Measurements from ENCODE around the gene CYBA. TPM values are rescaled to one million over a fixed set of nuclear protein-coding genes. Genes with fewer than 3 reads are reported as not detected.

The CYBA gene
- total and polyA plus RNA-seq, 2 of the 13 experiments (the other 11 are each of a cell fraction or from before 2014, with no cell fraction given): 196 to 250 TPM

- TF ChIP-seq HMGXB4 (CRISPR knock-in tag; IDR thresholded peaks at IDR 0.05; ENCODE audit: borderline replicate concordance in 1 of 2, low read depth in 1 of 2) (no peak), MTF2 (CRISPR knock-in tag; IDR thresholded peaks at IDR 0.05; ENCODE audit: borderline replicate concordance) (no peak), ZBTB39 (CRISPR knock-in tag; IDR thresholded peaks at IDR 0.05) (no peak), ZNF337 (CRISPR knock-in tag; IDR thresholded peaks at IDR 0.05; ENCODE audit: borderline replicate concordance, low read depth) (no peak), ATRX (CRISPR knock-in tag; IDR thresholded peaks at IDR 0.05; ENCODE audit: borderline replicate concordance) (no peak), NFKB2 (CRISPR knock-in tag; IDR thresholded peaks at IDR 0.05; ENCODE audit: borderline replicate concordance) (peak; percentile 59; the same call in 1 of the 2 replicates), PHF20 (CRISPR knock-in tag; IDR thresholded peaks at IDR 0.05) (no peak), ZNF543 (CRISPR knock-in tag; IDR thresholded peaks at IDR 0.05) (no peak), CBFB (CRISPR knock-in tag; IDR thresholded peaks at IDR 0.05) (peak; percentile 72), ZKSCAN8 (CRISPR knock-in tag; IDR thresholded peaks at IDR 0.05; ENCODE audit: borderline replicate concordance) (0 out of 2 replicates have a peak, but pooled peaks have one; percentile 51), NFIB (CRISPR knock-in tag; IDR thresholded peaks at IDR 0.05; ENCODE audit: borderline replicate concordance) (no peak), MATR3 (CRISPR knock-in tag; IDR thresholded peaks at IDR 0.05) (no peak), MLX (CRISPR knock-in tag; IDR thresholded peaks at IDR 0.05) (no peak; the same call in 1 of the 2 replicates), ZNF615 (CRISPR knock-in tag; IDR thresholded peaks at IDR 0.05; ENCODE audit: borderline replicate concordance) (no peak), REL (CRISPR knock-in tag; conservative IDR thresholded peaks at IDR 0.05) (no peak), BORCS8-MEF2B (CRISPR knock-in tag; IDR thresholded peaks at IDR 0.05) (peak; percentile 88), ZNF264 (CRISPR knock-in tag; IDR thresholded peaks at IDR 0.05) (peak; percentile 75; the same call in 1 of the 2 replicates), TEAD2 (CRISPR knock-in tag; IDR thresholded peaks at IDR 0.05) (no peak), ZNF484 (CRISPR knock-in tag; IDR thresholded peaks at IDR 0.05; ENCODE audit: borderline replicate concordance, low read depth) (no peak), ZNF326 (CRISPR knock-in tag; IDR thresholded peaks at IDR 0.05; ENCODE audit: borderline replicate concordance) (no peak), ZNF879 (CRISPR knock-in tag; IDR thresholded peaks at IDR 0.05) (no peak), MIER2 (CRISPR knock-in tag; IDR thresholded peaks at IDR 0.05) (peak; percentile 30; the same call in 1 of the 2 replicates), ZC3H13 (CRISPR knock-in tag; IDR thresholded peaks at IDR 0.05) (no peak), NR1H2 (CRISPR knock-in tag; IDR thresholded peaks at IDR 0.05; ENCODE audit: borderline replicate concordance, low read depth) (no peak), ZNF549 (CRISPR knock-in tag; IDR thresholded peaks at IDR 0.05) (no peak), ZFP36L1 (CRISPR knock-in tag; IDR thresholded peaks at IDR 0.05) (no peak; the same call in 1 of the 2 replicates), ZNF24 (IDR thresholded peaks at IDR 0.05) (no peak)
Observed at GRCh38 chr16:88618182-88618955, 32.5 kb downstream of the CYBA start (continued).
